Naive thymus-derived CD4-positive, alpha-beta T cell (primary cell): ENCODE results near the gene KISS1. TPM values are rescaled to one million over a fixed set of nuclear protein-coding genes. Genes with fewer than 3 reads are reported as not detected.

Experiments
- ATAC-seq: fragments of 150-1000 bp; cut with Tn5 transposase; 2 replicates; pipeline ENCODE4 v1.10.0; 2021; ENCODE audit warnings: mild to moderate bottlenecking, moderate library complexity
- CTCF ChIA-PET: fragments of 350-600 bp; sonication (Branson Sonifier 250); formaldehyde crosslinking; loops from one replicate; lab custom pipeline; 2021; ENCODE audit warnings: antibody characterized with exemption; lab: Charles Lee
- POLR2A ChIA-PET: fragments of 350-600 bp; sonication (Branson Sonifier 250); formaldehyde crosslinking; loops from one replicate; lab custom pipeline; 2021; ENCODE audit warnings: antibody characterized with exemption, inconsistent platforms; lab: Charles Lee
- DNase-seq, 9 donors: peaks; one replicate each; pipeline versions ENCODE4 v3.0.0 to v3.0.0-alpha.2; 2020 to 2022; ENCODE audit warnings: mixed read lengths in 1 of 9
- H3K27ac ChIP-seq: one replicate; pipeline ENCODE4 v1.7.0; 2013; ENCODE audit warnings: mild to moderate bottlenecking, low read depth, low read length, moderate library complexity
- H3K27me3 ChIP-seq, 2 donors: one replicate each; pipeline ENCODE4 v1.7.0; 2013; ENCODE audit warnings: low read length in 2 of 2, mild to moderate bottlenecking in 2 of 2, moderate library complexity in 2 of 2; ENCODE audit not compliant: control insufficient read depth in 2 of 2, insufficient read depth in 2 of 2
- H3K36me3 ChIP-seq, 3 experiments: 1 replicate in 2 of 3; 2 replicates in 1 of 3; pipeline ENCODE4 v1.7.0; 2013; ENCODE audit warnings: low read length in 3 of 3, mild to moderate bottlenecking in 3 of 3, moderate library complexity in 1 of 3; ENCODE audit not compliant: insufficient read depth in 3 of 3, control insufficient read depth in 2 of 3
- H3K4me1 ChIP-seq, 2 donors: one replicate each; pipeline ENCODE4 v1.7.0; 2013; ENCODE audit warnings: low read length in 2 of 2, mild to moderate bottlenecking in 2 of 2, moderate library complexity in 1 of 2; ENCODE audit not compliant: control insufficient read depth in 2 of 2, insufficient read depth in 2 of 2
- H3K4me3 ChIP-seq: 2 replicates; pipeline ENCODE4 v1.7.0; 2013; ENCODE audit warnings: mild to moderate bottlenecking, low read length
- H3K9me3 ChIP-seq, 3 experiments: 1 replicate in 2 of 3; 2 replicates in 1 of 3; pipeline ENCODE4 v1.7.0; 2013; ENCODE audit warnings: low read length in 3 of 3; ENCODE audit not compliant: control insufficient read depth in 2 of 3
- H3K27ac Mint-ChIP-seq, 9 donors: one replicate each; pipeline ENCODE4 v1.8.0; 2020 to 2022; ENCODE audit warnings: mixed read lengths in 9 of 9, mild to moderate bottlenecking in 8 of 9, moderate library complexity in 5 of 9, inconsistent platforms in 2 of 9
- H3K27me3 Mint-ChIP-seq, 5 donors: one replicate each; pipeline ENCODE4 v1.8.0; 2021 to 2022; ENCODE audit warnings: mixed read lengths in 5 of 5, mild to moderate bottlenecking in 1 of 5
- H3K36me3 Mint-ChIP-seq, 5 donors: one replicate each; pipeline ENCODE4 v1.8.0; 2020 to 2022; ENCODE audit warnings: mixed read lengths in 5 of 5, mild to moderate bottlenecking in 3 of 5, inconsistent platforms in 1 of 5
- H3K4me1 Mint-ChIP-seq, 7 donors: one replicate each; pipeline ENCODE4 v1.8.0; 2020 to 2022; ENCODE audit warnings: mixed read lengths in 7 of 7, mild to moderate bottlenecking in 3 of 7, inconsistent platforms in 1 of 7
- H3K4me3 Mint-ChIP-seq, 10 donors: one replicate each; pipeline ENCODE4 v1.8.0; 2020 to 2022; ENCODE audit warnings: mild to moderate bottlenecking in 10 of 10, mixed read lengths in 10 of 10, moderate library complexity in 6 of 10, inconsistent platforms in 2 of 10
- H3K9me3 Mint-ChIP-seq, 11 donors: one replicate each; pipeline ENCODE4 v1.8.0; 2020 to 2022; ENCODE audit warnings: mixed read lengths in 11 of 11, mild to moderate bottlenecking in 4 of 11, inconsistent platforms in 1 of 11, moderate library complexity in 1 of 11
- intact Hi-C, 2 donors: fragments of 100-400 bp; cut with micrococcal nuclease; formaldehyde crosslinking; loops; one replicate each; pipeline ENCODE4 v1.15.1; 2023
- polyA plus RNA-seq, 2 donors: library from polyadenylated mRNA; unstranded; fragments of 300-500 nt; fragmentation: Illumina TruSeq; gene quantifications; one replicate each; pipeline ENCODE4 v1.2.3, GENCODE V29; 2021
- total RNA-seq, 6 experiments: library from RNA in 5 of 6; stranded (reverse) in 5 of 6; gene quantifications; 1 replicate in 5 of 6; 2 replicates in 1 of 6; pipeline ENCODE4 v1.2.3 and lab custom pipeline; 2021 to 2026

Gene KISS1
- total and polyA plus RNA-seq, 7 experiments from 2014 or later = 0.61 TPM; not detected in 6

DNA sequence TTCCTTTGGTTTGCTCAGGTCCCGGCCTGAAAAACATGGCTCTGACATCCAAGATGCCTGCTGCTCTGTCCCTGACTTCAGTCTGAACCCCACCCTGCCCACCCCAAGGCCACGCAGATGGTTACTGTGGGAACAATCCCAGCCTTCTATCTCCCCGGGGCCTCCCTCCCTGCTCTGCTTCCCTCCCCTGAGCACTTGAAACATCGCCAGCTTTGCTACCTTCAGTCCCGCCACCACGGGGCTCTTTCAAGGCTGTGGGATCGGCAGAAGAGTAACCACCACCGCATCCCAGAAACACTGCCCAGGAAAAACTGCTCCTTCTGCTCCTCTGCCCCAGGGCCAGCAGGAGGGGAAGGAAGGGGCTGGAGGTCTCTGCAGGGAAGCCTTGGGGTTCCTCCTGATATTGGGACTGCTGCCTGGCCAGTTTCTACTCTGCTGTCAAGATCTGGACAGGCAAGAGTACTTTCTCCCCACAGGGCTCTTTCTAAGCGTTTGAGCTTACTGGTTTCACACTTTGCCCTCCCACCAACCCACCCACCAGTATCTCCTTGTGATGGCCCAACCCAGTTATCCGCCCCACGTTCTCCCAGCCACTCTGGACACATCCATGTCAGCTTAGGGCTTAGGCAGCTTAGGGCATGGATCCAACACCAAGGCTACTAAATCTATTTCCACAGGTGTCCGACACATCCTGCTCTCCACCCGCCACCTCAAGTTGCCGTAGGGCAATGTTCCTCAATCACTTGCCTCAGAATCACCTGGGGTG, 52.8 kb downstream of the KISS1 start:
- intact Hi-C loops = no loop called here
- no peak overlapping the region for H3K27ac ChIP-seq
- Mint-ChIP-seq H3K27me3 (peaks cover 0 to 4% (median 0%) of the 10 kb centered on the region in 5 donors), H3K9me3 (no peaks in the 10 kb centered on the region), H3K4me1 (no peaks in the 10 kb centered on the region), H3K36me3 (peaks cover 0 to 24% (median 6%) of the 10 kb centered on the region in 5 donors), H3K27ac (no peak overlapping the region), H3K4me3 (no peak overlapping the region)
- H3K9me3 ChIP-seq = no peaks in the 10 kb centered on the region
- no peak for DNase-seq
- ChIA-PET POLR2A (no interaction called here), CTCF (interaction anchor here (0.6 kb wide), 1 partner anchor 10 kb away, joined by 3 read pairs; no protein-coding TSS in a partner anchor)
- ATAC-seq = no peak
- H3K36me3 ChIP-seq = peaks cover 0 to 3% (median 0%) of the 10 kb centered on the region in 3 experiments
- H3K4me3 ChIP-seq = no peak overlapping the region
- H3K4me1 ChIP-seq = no peaks in the 10 kb centered on the region
- H3K27me3 ChIP-seq = no peaks in the 10 kb centered on the region

GRCh38 chr1:204142032-204142974, 54.0 kb downstream of the KISS1 start:
- ATAC-seq = no peak

DNA sequence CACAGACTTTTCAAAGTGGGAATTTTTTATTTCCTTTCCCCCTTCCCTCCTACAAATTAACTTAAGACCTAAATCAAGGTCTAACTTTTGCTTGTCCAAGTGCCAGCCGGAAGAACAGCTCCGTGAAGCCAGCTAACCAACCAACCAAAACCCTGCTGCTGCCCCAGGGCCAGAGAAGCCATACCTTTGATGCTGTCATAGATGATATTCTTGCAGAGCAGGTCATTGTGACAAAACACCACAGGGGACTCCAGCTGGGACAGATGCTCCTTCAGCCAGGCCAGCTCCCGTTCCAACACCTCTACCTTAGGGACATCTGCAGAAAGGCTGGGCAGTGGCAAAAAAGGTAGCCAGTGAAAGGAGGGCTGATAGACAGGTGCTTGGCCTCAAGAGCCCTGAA, 55.2 kb downstream of the KISS1 start:
- H3K27ac Mint-ChIP-seq = no peak overlapping the region
- H3K27ac ChIP-seq = no peak overlapping the region
- H3K9me3 ChIP-seq = no peaks in the 10 kb centered on the region
- H3K27me3 ChIP-seq = no peaks in the 10 kb centered on the region
- ATAC-seq (no peak), DNase-seq (no peak)
- no peaks in the 10 kb centered on the region for H3K9me3 Mint-ChIP-seq
- ChIA-PET CTCF (interaction anchor here (1.4 kb wide), 1 partner anchor 11 kb away, joined by 3 read pairs; no protein-coding TSS in a partner anchor), POLR2A (interaction anchor here (0.6 kb wide), 1 partner anchor 327 kb away, joined by 4 read pairs; no protein-coding TSS in a partner anchor)
- peaks cover 0 to 4% (median 0%) of the 10 kb centered on the region in 5 donors for H3K27me3 Mint-ChIP-seq
- intact Hi-C loops = no loop called here
- H3K36me3 ChIP-seq = peaks cover 0 to 6% (median 0%) of the 10 kb centered on the region in 3 experiments
- H3K4me3 ChIP-seq = no peak overlapping the region
- H3K4me3 Mint-ChIP-seq = no peak overlapping the region
- no peaks in the 10 kb centered on the region for H3K4me1 Mint-ChIP-seq
- H3K36me3 Mint-ChIP-seq = peaks cover 0 to 24% (median 6%) of the 10 kb centered on the region in 5 donors
- no peaks in the 10 kb centered on the region for H3K4me1 ChIP-seq

More at GRCh38 chr1:204142032-204142974, 54.0 kb downstream of the KISS1 start:
- Mint-ChIP-seq H3K27me3 (peaks cover 0 to 4% (median 0%) of the 10 kb centered on the region in 5 donors), H3K9me3 (no peaks in the 10 kb centered on the region), H3K36me3 (peaks cover 0 to 24% (median 6%) of the 10 kb centered on the region in 5 donors), H3K27ac (no peak overlapping the region), H3K4me3 (no peak overlapping the region), H3K4me1 (no peaks in the 10 kb centered on the region)
- CTCF ChIA-PET = interaction anchor here (1.4 kb wide), 1 partner anchor 13 kb away, joined by 3 read pairs; no protein-coding TSS in a partner anchor
- no peak for DNase-seq
- no peaks in the 10 kb centered on the region for H3K4me1 ChIP-seq
- POLR2A ChIA-PET = no interaction called here
- no peak overlapping the region for H3K4me3 ChIP-seq
- no peak overlapping the region for H3K27ac ChIP-seq
- H3K36me3 ChIP-seq = peaks cover 0 to 6% (median 0%) of the 10 kb centered on the region in 3 experiments
- H3K27me3 ChIP-seq = no peaks in the 10 kb centered on the region
- H3K9me3 ChIP-seq = no peaks in the 10 kb centered on the region
- intact Hi-C loops = no loop called here

Other genes with a start within 250 kb of the KISS1 start
- 10 to 100 TPM in 1 of 5 experiments, 1 to 10 TPM in 1, under 1 TPM in 3; 0.24 to 10.1 (median 0.85) TPM for gene SOX13, start 123.4 kb downstream of the KISS1 start, total RNA-seq
- not detected for gene SOX13, start 123.4 kb downstream of the KISS1 start, polyA plus RNA-seq
- 10 to 100 TPM in 2 of 5 experiments, 1 to 10 TPM in 2, under 1 TPM in 1; 0.17 to 16.9 (median 4.9) TPM for gene ETNK2, start 44.4 kb downstream of the KISS1 start, total RNA-seq
- gene ETNK2, start 44.4 kb downstream of the KISS1 start, polyA plus RNA-seq = 1 to 10 TPM; 3.2 to 4.4 TPM
- not detected for gene REN, start 30.2 kb downstream of the KISS1 start, total RNA-seq
- gene REN, start 30.2 kb downstream of the KISS1 start, polyA plus RNA-seq = not detected
- not detected for gene GOLT1A, start 17.5 kb upstream of the KISS1 start, total RNA-seq
- gene GOLT1A, start 17.5 kb upstream of the KISS1 start, polyA plus RNA-seq = 1 to 10 TPM; 1.3 TPM
- gene PLEKHA6, start 163.4 kb upstream of the KISS1 start, total RNA-seq = 1 to 10 TPM in 1 of 5 experiments, under 1 TPM in 4; 0.05 to 1.9 (median 0.57) TPM
- under 1 TPM in 1 of 2 donors, not detected in 1; 0.24 TPM for gene PLEKHA6, start 163.4 kb upstream of the KISS1 start, polyA plus RNA-seq
- gene PPP1R15B, start 215.3 kb upstream of the KISS1 start, total RNA-seq = 100 to 1,000 TPM in 2 of 5 experiments, 10 to 100 TPM in 3; 69.5 to 175 (median 73.0) TPM
- 10 to 100 TPM; 14.1 to 19.3 TPM for gene PPP1R15B, start 215.3 kb upstream of the KISS1 start, polyA plus RNA-seq